ENCODE data around the gene APC.
"Not testable (repeated sequence)": the region's sequence is repeated elsewhere in the genome, so short reads cannot be mapped to it uniquely, and the experiment has no call there.

The APC gene

DNA sequence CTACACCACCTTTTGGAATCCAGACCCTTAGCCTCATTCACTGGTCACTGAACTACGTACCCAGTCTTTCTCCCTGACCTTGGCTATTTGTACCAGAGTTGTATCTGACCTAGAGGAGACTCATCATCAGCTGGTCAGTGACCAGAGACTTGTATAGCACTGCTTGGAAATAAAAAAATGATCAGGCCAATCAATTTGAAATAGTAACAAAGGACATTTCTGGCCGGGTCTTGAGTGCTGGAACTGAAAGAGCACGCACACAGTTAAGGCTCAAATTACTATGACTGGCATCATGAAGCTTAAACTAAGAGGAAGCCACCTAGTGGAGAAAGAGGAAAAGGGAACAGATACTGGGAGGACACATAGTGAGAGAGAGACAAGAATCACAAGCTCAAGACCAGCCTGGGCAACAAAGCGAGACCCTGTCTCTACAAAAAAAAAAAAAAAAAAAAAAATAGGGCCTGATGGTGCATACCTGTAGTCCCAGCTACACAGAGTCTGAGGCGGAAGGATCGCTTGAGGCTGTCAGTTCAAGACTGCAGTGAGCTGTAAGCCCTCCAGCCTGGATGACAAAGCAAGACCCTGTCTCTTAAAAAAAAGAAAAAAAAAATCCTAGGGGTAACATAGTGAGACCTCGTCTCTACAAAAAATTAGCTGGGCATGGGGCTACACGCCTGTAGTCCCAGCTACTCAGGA is 110.6 kb downstream of the APC start:
- Histone ChIP-seq H3K4me3 (ENCODE audit: low read depth, low read length) (peak overlapping the region; percentile 34), H3K27ac (ENCODE audit: low read depth, low read length) (peak overlapping the region; percentile 1; the same call in 1 of the 2 replicates), H2AFZ (ENCODE audit: low read length, unreplicated experiment) (no peak overlapping the region)

DNA sequence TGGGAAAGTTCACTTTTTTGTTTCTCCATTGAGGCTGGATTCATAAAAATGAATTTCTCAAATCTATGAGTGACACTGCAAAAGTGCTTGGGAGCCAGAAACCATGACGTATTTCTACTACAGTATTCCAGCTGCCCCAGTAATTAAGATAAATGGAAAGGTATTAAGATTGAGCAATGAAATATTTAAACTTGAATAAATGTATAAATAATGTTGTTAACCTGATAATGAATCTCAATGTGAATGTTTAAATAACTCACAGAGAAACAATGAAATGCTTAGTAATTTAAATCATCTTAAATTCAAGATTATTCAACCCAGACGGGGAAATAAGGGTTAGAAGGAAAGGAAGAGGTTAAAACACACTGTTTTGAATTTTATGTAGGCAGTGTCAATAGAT is 112.2 kb downstream of the APC start:
- H3K4me3 ChIP-seq (ENCODE audit: low read depth, low read length): no peak overlapping the region
- H3K27me3 ChIP-seq (ENCODE audit: insufficient read depth, low read length): peaks cover 4% of the 10 kb centered on the region
- no peaks in the 10 kb centered on the region for H3K4me1 ChIP-seq (ENCODE audit: control insufficient read depth, insufficient read depth, low read length, unreplicated experiment)
- H3K79me2 ChIP-seq (ENCODE audit: control insufficient read depth, insufficient read depth, low read length, unreplicated experiment): no peaks in the 10 kb centered on the region
- no peak overlapping the region for H3K27ac ChIP-seq (ENCODE audit: low read depth, low read length)
- no peaks in the 10 kb centered on the region for H3K36me3 ChIP-seq (ENCODE audit: insufficient read depth, low read length)
- no peak overlapping the region for H2AFZ ChIP-seq (ENCODE audit: low read length, unreplicated experiment)

More for the DNA sequence above, 110.6 kb downstream of the APC start:
- Histone ChIP-seq H3K36me3 (ENCODE audit: insufficient read depth, low read length) (no peaks in the 10 kb centered on the region), H3K4me1 (ENCODE audit: control insufficient read depth, insufficient read depth, low read length, unreplicated experiment) (no peaks in the 10 kb centered on the region), H3K27me3 (ENCODE audit: insufficient read depth, low read length) (no peaks in the 10 kb centered on the region), H3K79me2 (ENCODE audit: control insufficient read depth, insufficient read depth, low read length, unreplicated experiment) (no peaks in the 10 kb centered on the region)

GRCh38 chr5:112854651-112855050 is 117.0 kb downstream of the APC start:
- no peak overlapping the region for H2AFZ ChIP-seq (ENCODE audit: low read length, unreplicated experiment)
- no peak overlapping the region for H3K4me3 ChIP-seq (ENCODE audit: low read depth, low read length)
- no peak overlapping the region for H3K27ac ChIP-seq (ENCODE audit: low read depth, low read length)
- H3K4me1 ChIP-seq (ENCODE audit: control insufficient read depth, insufficient read depth, low read length, unreplicated experiment): no peaks in the 10 kb centered on the region
- no peaks in the 10 kb centered on the region for H3K79me2 ChIP-seq (ENCODE audit: control insufficient read depth, insufficient read depth, low read length, unreplicated experiment)
- peaks cover 4% of the 10 kb centered on the region for H3K27me3 ChIP-seq (ENCODE audit: insufficient read depth, low read length)
- no peaks in the 10 kb centered on the region for H3K36me3 ChIP-seq (ENCODE audit: insufficient read depth, low read length)

DNA sequence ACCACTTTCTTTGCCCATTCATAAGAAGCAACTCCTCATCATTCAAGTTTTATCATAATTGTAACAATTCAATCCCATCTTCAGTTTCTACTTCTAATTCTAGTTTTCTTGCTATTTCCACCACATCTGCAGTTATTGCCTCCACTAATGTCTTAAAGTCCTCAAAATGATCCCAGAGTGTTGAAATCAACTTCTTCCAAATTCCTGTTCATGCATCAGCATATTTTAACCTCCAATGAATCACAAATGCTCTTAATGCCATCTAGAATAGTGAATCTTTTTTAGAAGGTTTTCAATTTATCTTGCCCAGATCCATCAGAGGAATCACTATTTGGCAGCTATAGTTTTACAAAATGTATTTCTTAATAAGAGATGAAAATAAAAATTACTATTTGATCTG is 120.2 kb downstream of the APC start:
- H3K4me3 ChIP-seq (ENCODE audit: low read depth, low read length): no peak overlapping the region
- H2AFZ ChIP-seq (ENCODE audit: low read length, unreplicated experiment): no peak overlapping the region
- H3K27me3 ChIP-seq (ENCODE audit: insufficient read depth, low read length): peaks cover 4% of the 10 kb centered on the region
- 0 out of 2 replicates have a peak, but pooled peaks cover under 1% of the 10 kb centered on the region for H3K36me3 ChIP-seq (ENCODE audit: insufficient read depth, low read length)
- H3K4me1 ChIP-seq (ENCODE audit: control insufficient read depth, insufficient read depth, low read length, unreplicated experiment): peaks cover 7% of the 10 kb centered on the region
- H3K79me2 ChIP-seq (ENCODE audit: control insufficient read depth, insufficient read depth, low read length, unreplicated experiment): peaks cover 18% of the 10 kb centered on the region
- H3K27ac ChIP-seq (ENCODE audit: low read depth, low read length): no peak overlapping the region

- Histone ChIP-seq H2AFZ (ENCODE audit: low read length, unreplicated experiment) (peak overlapping the region; percentile 96), H3K27ac (ENCODE audit: low read depth, low read length) (peak overlapping the region; percentile 60), H3K4me3 (ENCODE audit: low read depth, low read length) (peak overlapping the region; percentile 92), H3K36me3 (ENCODE audit: insufficient read depth, low read length) (peaks cover 20% of the 10 kb centered on the region), H3K4me1 (ENCODE audit: control insufficient read depth, insufficient read depth, low read length, unreplicated experiment) (peaks cover 23% of the 10 kb centered on the region), H3K79me2 (ENCODE audit: control insufficient read depth, insufficient read depth, low read length, unreplicated experiment) (peaks cover 39% of the 10 kb centered on the region)
- not testable (repeated sequence) for H3K27me3 ChIP-seq (ENCODE audit: insufficient read depth, low read length)
Observed at GRCh38 chr5:112860571-112860928, 122.9 kb downstream of the APC start.

GRCh38 chr5:112860929-112861637 is 123.4 kb downstream of the APC start, which contains the start of gene SRP19:
TSS of gene SRP19 (plus strand) at chr5:112861287. CDS start at chr5:112861377, 90 bp downstream.
- Histone ChIP-seq H3K4me1 (ENCODE audit: control insufficient read depth, insufficient read depth, low read length, unreplicated experiment) (peaks cover 23% of the 10 kb centered on the region), H3K27me3 (ENCODE audit: insufficient read depth, low read length) (no peaks in the 10 kb centered on the region), H3K36me3 (ENCODE audit: insufficient read depth, low read length) (peaks cover 20% of the 10 kb centered on the region), H3K27ac (ENCODE audit: low read depth, low read length) (peak within 1 kb of the TSS; percentile 60), H2AFZ (ENCODE audit: low read length, unreplicated experiment) (peak within 1 kb of the TSS; percentile 96), H3K4me3 (ENCODE audit: low read depth, low read length) (peak within 1 kb of the TSS; percentile 92), H3K79me2 (ENCODE audit: control insufficient read depth, insufficient read depth, low read length, unreplicated experiment) (peaks cover 39% of the 10 kb centered on the region)

DNA sequence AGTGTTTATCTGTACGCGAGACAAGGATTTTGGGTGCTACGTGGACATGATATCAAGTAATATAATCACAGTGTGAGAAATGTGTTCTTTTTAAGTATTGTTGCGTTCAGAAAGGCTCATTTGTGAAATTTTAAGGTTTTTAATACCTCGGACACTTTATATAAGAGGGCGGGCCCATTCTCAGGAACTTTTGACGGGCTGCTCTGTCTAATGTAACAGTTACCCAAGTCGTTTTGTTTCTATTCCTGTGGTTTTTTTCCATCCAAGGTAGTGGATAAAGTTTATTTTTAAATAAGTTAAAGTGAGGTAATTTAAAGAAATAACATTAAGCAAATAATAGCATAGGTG is 123.9 kb downstream of the APC start:
- Histone ChIP-seq H3K4me1 (ENCODE audit: control insufficient read depth, insufficient read depth, low read length, unreplicated experiment) (peaks cover 23% of the 10 kb centered on the region), H3K27me3 (ENCODE audit: insufficient read depth, low read length) (no peaks in the 10 kb centered on the region), H3K27ac (ENCODE audit: low read depth, low read length) (peak overlapping the region; percentile 60), H2AFZ (ENCODE audit: low read length, unreplicated experiment) (peak overlapping the region; percentile 69), H3K36me3 (ENCODE audit: insufficient read depth, low read length) (peaks cover 23% of the 10 kb centered on the region), H3K79me2 (ENCODE audit: control insufficient read depth, insufficient read depth, low read length, unreplicated experiment) (peaks cover 40% of the 10 kb centered on the region), H3K4me3 (ENCODE audit: low read depth, low read length) (peak overlapping the region; percentile 92)

DNA sequence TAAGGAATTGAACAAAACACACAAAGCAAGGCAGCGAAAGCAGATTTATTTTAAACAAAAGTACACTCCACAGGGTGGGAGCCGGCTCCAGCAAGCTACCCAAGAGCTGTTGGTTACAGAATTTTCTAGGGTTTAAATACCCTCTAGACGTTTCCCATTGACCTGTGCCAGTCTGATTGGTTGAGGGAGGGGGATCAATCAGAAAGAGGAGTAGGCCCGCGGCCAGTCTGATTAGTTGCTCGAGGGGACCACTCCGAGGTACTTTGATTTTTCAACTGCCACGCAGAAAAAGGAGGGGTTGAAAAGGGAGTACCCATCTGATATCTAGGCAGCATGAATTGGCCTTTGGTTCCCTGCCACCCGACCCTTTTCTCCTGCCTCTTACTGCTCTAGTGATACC is 124.4 kb downstream of the APC start:
- peaks cover 44% of the 10 kb centered on the region for H3K79me2 ChIP-seq (ENCODE audit: control insufficient read depth, insufficient read depth, low read length, unreplicated experiment)
- H3K4me3 ChIP-seq (ENCODE audit: low read depth, low read length): peak overlapping the region; percentile 92
- peak overlapping the region; percentile 60; the same call in 1 of the 2 replicates for H3K27ac ChIP-seq (ENCODE audit: low read depth, low read length)
- H2AFZ ChIP-seq (ENCODE audit: low read length, unreplicated experiment): no peak overlapping the region
- peaks cover 23% of the 10 kb centered on the region for H3K4me1 ChIP-seq (ENCODE audit: control insufficient read depth, insufficient read depth, low read length, unreplicated experiment)
- no peaks in the 10 kb centered on the region for H3K27me3 ChIP-seq (ENCODE audit: insufficient read depth, low read length)
- H3K36me3 ChIP-seq (ENCODE audit: insufficient read depth, low read length): peaks cover 28% of the 10 kb centered on the region

GRCh38 chr5:112863549-112863948 is 125.9 kb downstream of the APC start:
- H2AFZ ChIP-seq (ENCODE audit: low read length, unreplicated experiment): no peak overlapping the region
- H3K4me3 ChIP-seq (ENCODE audit: low read depth, low read length): peak overlapping the region; percentile 92
- H3K27ac ChIP-seq (ENCODE audit: low read depth, low read length): no peak overlapping the region
- peaks cover 48% of the 10 kb centered on the region for H3K79me2 ChIP-seq (ENCODE audit: control insufficient read depth, insufficient read depth, low read length, unreplicated experiment)
- H3K27me3 ChIP-seq (ENCODE audit: insufficient read depth, low read length): no peaks in the 10 kb centered on the region
- peaks cover 40% of the 10 kb centered on the region for H3K36me3 ChIP-seq (ENCODE audit: insufficient read depth, low read length)
- H3K4me1 ChIP-seq (ENCODE audit: control insufficient read depth, insufficient read depth, low read length, unreplicated experiment): peaks cover 23% of the 10 kb centered on the region

GRCh38 chr5:112865128-112865527 is 127.4 kb downstream of the APC start:
- H3K4me3 ChIP-seq (ENCODE audit: low read depth, low read length): no peak overlapping the region
- peaks cover 48% of the 10 kb centered on the region for H3K79me2 ChIP-seq (ENCODE audit: control insufficient read depth, insufficient read depth, low read length, unreplicated experiment)
- no peaks in the 10 kb centered on the region for H3K27me3 ChIP-seq (ENCODE audit: insufficient read depth, low read length)
- H2AFZ ChIP-seq (ENCODE audit: low read length, unreplicated experiment): no peak overlapping the region
- no peak overlapping the region for H3K27ac ChIP-seq (ENCODE audit: low read depth, low read length)
- peaks cover 40% of the 10 kb centered on the region for H3K36me3 ChIP-seq (ENCODE audit: insufficient read depth, low read length)
- H3K4me1 ChIP-seq (ENCODE audit: control insufficient read depth, insufficient read depth, low read length, unreplicated experiment): peaks cover 23% of the 10 kb centered on the region

DNA sequence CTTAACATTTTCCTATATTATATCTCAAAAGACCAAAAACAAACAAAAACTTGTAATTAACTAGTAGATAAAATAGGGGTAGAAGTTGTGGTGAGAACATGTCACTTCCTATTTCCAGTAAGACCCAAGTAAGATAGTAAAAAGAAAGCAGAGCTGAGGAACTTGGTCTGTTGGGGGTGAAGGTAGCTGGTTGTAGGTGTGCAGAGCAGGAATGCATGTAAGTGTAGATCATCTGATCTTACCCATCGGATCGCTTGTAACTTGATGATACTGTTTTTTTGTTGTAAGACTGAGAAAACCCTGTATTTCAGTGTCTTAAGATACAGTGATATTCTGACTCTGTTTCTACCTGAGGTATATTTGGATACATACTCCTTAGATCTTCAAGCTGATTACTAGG is 129.1 kb downstream of the APC start:
- Histone ChIP-seq H3K27ac (ENCODE audit: low read depth, low read length) (no peak overlapping the region), H3K79me2 (ENCODE audit: control insufficient read depth, insufficient read depth, low read length, unreplicated experiment) (peaks cover 42% of the 10 kb centered on the region), H3K4me3 (ENCODE audit: low read depth, low read length) (no peak overlapping the region), H3K4me1 (ENCODE audit: control insufficient read depth, insufficient read depth, low read length, unreplicated experiment) (peaks cover 23% of the 10 kb centered on the region), H3K27me3 (ENCODE audit: insufficient read depth, low read length) (no peaks in the 10 kb centered on the region), H2AFZ (ENCODE audit: low read length, unreplicated experiment) (no peak overlapping the region), H3K36me3 (ENCODE audit: insufficient read depth, low read length) (peaks cover 40% of the 10 kb centered on the region)
